G401.6 (cell line): Measurements from ENCODE around the gene HTT-AS.

ENCODE experiments used
- FAIRE-seq: peaks from 2 replicates; lab custom pipeline; 2012; peaks lifted over from hg19 to GRCh38; lab: Jason Lieb, UNC

Gene HTT-AS

GRCh38 chr4:3087115-3087797, 12.9 kb upstream of the HTT-AS start:
- no peak for FAIRE-seq

- FAIRE-seq, result no peak
Measured at GRCh38 chr4:3085948-3086670, 11.8 kb upstream of the HTT-AS start.

- FAIRE-seq, result no peak
Measured at GRCh38 chr4:3083732-3084131, 9.4 kb upstream of the HTT-AS start.

GRCh38 chr4:3082925-3083515, 8.7 kb upstream of the HTT-AS start:
- FAIRE-seq, result no peak

GRCh38 chr4:3079694-3080123, 5.4 kb upstream of the HTT-AS start:
- FAIRE-seq, result no peak

GRCh38 chr4:3077796-3078195, 3.5 kb upstream of the HTT-AS start:
- FAIRE-seq, result no peak

GRCh38 chr4:3075652-3075981, 1.3 kb upstream of the HTT-AS start:
- no peak for FAIRE-seq

- FAIRE-seq, result no peak
Measured at GRCh38 chr4:3074846-3075651, 711 bp upstream of the HTT-AS start.

- no peak for FAIRE-seq
Measured at GRCh38 chr4:3073158-3074077, 920 bp downstream of the HTT-AS start.

- FAIRE-seq, result no peak
Measured at GRCh38 chr4:3071811-3072210, 2.5 kb downstream of the HTT-AS start.

- FAIRE-seq, result no peak
Measured at GRCh38 chr4:3070709-3071500, 3.4 kb downstream of the HTT-AS start.

GRCh38 chr4:3069661-3070199, 4.6 kb downstream of the HTT-AS start:
- FAIRE-seq, result no peak

- FAIRE-seq, result no peak
Measured at GRCh38 chr4:3067473-3068001, 6.8 kb downstream of the HTT-AS start.

- no peak for FAIRE-seq
Measured at GRCh38 chr4:3066836-3067400, 7.4 kb downstream of the HTT-AS start.

GRCh38 chr4:3065551-3065950, 8.8 kb downstream of the HTT-AS start:
- no peak for FAIRE-seq

GRCh38 chr4:3062471-3062870, 11.9 kb downstream of the HTT-AS start:
- FAIRE-seq, result no peak

GRCh38 chr4:3060946-3061345, 13.4 kb downstream of the HTT-AS start:
- no peak for FAIRE-seq

- FAIRE-seq, result no peak
Measured at GRCh38 chr4:3059943-3060342, 14.4 kb downstream of the HTT-AS start.

GRCh38 chr4:3054169-3054759, 20.1 kb downstream of the HTT-AS start:
- FAIRE-seq, result peak; percentile 11
